Measurements from ENCODE around the gene USP6NL.

DNA sequence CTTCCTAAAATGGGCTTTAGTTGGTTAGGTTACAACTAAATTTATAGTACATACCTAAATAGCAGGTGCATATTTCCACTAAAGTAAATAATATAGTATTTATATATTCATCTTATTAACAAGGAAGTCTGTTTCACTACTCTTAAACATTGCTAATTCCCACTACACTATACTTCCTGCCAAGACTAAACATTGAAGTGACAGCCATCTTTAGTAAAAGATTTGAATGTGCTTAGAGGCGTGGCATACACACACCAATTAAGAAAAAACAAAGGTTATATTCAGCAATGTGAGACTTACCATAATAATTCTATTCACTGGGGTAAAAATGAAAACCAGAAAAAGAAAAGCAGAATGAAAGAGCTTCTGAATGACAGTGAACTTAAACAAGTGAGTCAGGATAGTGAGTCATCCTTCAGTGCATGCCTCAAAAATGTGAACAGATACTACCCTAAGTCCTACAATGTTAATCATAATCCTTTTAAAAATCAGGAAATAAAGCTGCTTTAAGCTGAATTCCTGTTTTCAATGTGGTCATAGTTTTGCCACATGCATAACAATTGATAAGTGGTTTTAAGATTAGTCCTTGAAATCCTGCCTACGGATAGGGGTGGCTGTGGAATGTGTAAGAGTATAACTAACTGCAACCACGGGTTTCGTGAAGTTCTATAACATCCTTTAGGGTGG is 59.4 kb downstream of the USP6NL start:
- TF ChIP-seq, protein P1, sequence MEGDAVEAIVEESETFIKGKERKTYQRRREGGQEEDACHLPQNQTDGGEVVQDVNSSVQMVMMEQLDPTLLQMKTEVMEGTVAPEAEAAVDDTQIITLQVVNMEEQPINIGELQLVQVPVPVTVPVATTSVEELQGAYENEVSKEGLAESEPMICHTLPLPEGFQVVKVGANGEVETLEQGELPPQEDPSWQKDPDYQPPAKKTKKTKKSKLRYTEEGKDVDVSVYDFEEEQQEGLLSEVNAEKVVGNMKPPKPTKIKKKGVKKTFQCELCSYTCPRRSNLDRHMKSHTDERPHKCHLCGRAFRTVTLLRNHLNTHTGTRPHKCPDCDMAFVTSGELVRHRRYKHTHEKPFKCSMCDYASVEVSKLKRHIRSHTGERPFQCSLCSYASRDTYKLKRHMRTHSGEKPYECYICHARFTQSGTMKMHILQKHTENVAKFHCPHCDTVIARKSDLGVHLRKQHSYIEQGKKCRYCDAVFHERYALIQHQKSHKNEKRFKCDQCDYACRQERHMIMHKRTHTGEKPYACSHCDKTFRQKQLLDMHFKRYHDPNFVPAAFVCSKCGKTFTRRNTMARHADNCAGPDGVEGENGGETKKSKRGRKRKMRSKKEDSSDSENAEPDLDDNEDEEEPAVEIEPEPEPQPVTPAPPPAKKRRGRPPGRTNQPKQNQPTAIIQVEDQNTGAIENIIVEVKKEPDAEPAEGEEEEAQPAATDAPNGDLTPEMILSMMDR (conservative IDR thresholded peaks at IDR 0.05; ENCODE audit: low read depth, low read length) = no peak
- TF ChIP-seq EZH2 (IDR thresholded peaks at IDR 0.05; ENCODE audit: borderline replicate concordance, low read depth, low read length, poor library complexity, severe bottlenecking) = no peak

Data from A673 (cell line).